Activated CD4-positive, alpha-beta T cell treated with anti-CD3 and anti-CD28 coated beads, Interleukin-2, amount 50 U/mL, for 1 hour (primary cell): ENCODE data around the gene PCDHB8.
A peak's percentile ranks its signal among the peaks of the same experiment; 100 is the strongest.
"Not testable (repeated sequence)": the region's sequence is repeated elsewhere in the genome, so short reads cannot be mapped to it uniquely, and the experiment has no call there.

Experiments
- DNase-seq: peaks from one replicate; pipeline ENCODE4 v3.0.0-alpha.2; 2020

PCDHB8 gene

DNA sequence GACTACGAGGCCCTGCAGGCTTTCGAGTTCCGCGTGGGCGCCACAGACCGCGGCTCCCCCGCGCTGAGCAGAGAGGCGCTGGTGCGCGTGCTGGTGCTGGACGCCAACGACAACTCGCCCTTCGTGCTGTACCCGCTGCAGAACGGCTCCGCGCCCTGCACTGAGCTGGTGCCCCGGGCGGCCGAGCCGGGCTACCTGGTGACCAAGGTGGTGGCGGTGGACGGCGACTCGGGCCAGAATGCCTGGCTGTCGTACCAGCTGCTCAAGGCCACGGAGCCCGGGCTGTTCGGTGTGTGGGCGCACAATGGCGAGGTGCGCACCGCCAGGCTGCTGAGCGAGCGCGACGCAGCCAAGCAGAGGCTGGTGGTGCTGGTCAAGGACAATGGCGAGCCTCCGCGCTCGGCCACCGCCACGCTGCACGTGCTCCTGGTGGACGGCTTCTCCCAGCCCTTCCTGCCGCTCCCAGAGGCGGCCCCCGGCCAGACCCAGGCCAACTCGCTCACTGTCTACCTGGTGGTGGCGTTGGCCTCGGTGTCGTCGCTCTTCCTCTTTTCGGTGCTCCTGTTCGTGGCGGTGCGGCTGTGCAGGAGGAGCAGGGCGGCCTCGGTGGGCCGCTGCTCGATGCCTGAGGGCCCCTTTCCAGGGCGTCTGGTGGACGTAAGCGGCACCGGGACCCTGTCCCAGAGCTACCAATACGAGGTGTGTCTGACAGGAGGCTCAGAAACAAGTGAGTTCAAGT, 6.7 kb downstream of the PCDHB8 start:
- DNase-seq = not testable (repeated sequence)

- peak; percentile 27 for DNase-seq
These were observed 9.4 kb downstream of the PCDHB8 start, which contains the start of gene PCDHB9 for GRCh38 chr5:141186897-141187512. PCDHB9 (plus strand) TSS chr5:141187161; CDS start chr5:141187319, 158 bp downstream.

DNA sequence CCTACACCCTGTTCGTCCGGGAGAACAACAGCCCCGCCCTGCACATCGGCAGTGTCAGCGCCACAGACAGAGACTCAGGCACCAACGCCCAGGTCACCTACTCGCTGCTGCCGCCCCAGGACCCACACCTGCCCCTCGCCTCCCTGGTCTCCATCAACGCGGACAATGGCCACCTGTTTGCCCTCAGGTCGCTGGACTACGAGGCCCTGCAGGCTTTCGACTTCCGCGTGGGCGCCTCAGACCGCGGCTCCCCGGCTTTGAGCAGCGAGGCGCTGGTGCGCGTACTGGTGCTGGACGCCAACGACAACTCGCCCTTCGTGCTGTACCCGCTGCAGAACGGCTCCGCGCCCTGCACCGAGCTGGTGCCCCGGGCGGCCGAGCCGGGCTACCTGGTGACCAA, 11.1 kb downstream of the PCDHB8 start:
- DNase-seq = not testable (repeated sequence)

- not testable (repeated sequence) for DNase-seq
These were observed 11.5 kb downstream of the PCDHB8 start for GRCh38 chr5:141189131-141189530.

DNA sequence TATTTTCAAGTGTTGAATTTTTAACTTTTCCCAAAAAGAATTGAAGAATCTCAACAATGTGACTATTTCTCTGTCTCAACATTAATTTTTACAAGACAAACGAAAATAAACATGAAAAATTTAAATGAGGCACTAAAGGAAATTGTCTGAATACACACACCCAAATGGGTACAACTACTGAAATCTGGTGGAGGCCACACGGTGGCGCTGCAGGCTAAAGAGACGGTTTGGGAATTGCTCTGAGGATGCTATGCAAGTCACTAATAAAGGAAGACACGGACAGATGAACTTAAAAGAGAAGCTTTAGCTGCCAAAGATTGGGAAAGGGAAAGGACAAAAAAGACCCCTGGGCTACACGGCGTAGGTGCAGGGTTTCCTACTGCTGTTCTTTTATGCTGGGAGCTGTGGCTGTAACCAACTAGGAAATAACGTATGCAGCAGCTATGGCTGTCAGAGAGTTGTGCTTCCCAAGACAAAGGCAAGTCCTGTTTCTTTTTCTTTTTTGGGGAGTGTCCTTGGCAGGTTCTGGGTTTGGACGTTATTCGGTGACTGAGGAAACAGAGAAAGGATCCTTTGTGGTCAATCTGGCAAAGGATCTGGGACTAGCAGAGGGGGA, 14.6 kb downstream of the PCDHB8 start, which contains the start of gene PCDHB10:
Gene PCDHB10 (plus strand): TSS at position 244 of the 616 bp plus-strand sequence. CDS start 200 bp downstream, at position 444.
- DNase-seq = peak; percentile 6

- DNase-seq = not testable (repeated sequence)
These were observed 16.7 kb downstream of the PCDHB8 start for GRCh38 chr5:141194332-141194731.

DNA sequence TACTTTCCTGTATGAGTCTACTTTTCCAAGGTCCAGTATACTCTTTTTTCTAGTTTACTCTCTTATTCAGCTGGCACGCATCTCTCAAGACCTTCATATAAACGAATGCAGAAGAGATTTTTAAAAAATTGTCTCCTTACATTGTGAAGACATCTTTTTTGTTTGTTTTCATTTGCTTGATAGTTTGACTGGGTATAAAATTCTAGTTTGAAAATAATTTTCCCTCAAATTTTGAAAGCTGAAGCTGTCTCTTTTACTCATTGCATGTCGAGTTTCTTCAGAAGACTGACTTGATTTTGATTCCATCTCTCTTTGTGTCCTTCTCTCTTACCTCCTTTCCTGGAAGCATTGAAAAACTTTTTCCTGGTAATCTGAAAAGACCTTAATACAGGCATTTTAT, 18.8 kb downstream of the PCDHB8 start:
- DNase-seq = no peak

- no peak for DNase-seq
These were observed 22.0 kb downstream of the PCDHB8 start, which contains the start of gene PCDHB11 for GRCh38 chr5:141199359-141200235. PCDHB11 (plus strand) TSS chr5:141199627; CDS start chr5:141199775, 148 bp downstream.

DNA sequence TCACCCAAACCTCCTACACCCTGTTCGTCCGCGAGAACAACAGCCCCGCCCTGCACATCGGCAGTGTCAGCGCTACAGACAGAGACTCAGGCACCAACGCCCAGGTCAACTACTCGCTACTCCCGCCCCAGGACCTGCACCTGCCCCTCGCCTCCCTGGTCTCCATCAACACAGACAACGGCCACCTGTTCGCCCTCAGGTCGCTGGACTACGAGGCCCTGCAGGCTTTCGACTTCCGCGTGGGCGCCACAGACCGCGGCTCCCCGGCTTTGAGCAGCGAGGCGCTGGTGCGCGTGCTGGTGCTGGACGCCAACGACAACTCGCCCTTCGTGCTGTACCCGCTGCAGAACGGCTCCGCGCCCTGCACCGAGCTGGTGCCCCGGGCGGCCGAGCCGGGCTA, 23.5 kb downstream of the PCDHB8 start:
- not testable (repeated sequence) for DNase-seq

- DNase-seq = not testable (repeated sequence)
These were observed 24.1 kb downstream of the PCDHB8 start for GRCh38 chr5:141201646-141202045.

DNA sequence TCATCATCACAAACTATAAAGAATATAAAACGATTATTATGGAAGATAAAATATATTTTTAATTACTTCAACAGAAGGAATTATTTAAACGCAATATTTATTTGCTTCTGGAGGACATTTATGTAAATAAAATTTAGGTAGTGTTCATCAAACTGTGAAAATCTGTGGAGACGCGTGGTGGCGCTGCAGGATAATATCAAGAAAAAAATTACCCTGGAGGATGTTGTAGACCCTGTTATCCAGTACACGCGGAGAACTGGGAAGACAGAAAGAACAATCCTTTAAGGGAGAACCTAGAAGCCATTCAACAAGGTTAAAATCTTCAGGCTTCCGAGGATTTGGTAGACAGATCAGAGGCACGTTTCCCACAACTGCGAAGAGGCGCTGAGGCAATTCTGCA, 30.9 kb downstream of the PCDHB8 start, which contains the start of gene PCDHB12:
Gene PCDHB12 (plus strand): TSS at position 242 of the 400 bp plus-strand sequence. CDS start 189 bp downstream, outside the sequence.
- no peak for DNase-seq

DNA sequence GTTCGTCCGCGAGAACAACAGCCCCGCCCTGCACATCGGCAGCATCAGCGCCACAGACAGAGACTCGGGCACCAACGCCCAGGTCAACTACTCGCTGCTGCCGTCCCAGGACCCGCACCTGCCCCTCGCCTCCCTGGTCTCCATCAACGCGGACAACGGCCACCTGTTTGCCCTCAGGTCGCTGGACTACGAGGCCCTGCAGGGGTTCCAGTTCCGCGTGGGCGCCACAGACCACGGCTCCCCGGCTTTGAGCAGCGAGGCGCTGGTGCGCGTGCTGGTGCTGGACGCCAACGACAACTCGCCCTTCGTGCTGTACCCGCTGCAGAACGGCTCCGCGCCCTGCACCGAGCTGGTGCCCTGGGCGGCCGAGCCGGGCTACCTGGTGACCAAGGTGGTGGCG, 32.7 kb downstream of the PCDHB8 start:
- DNase-seq = not testable (repeated sequence)

DNA sequence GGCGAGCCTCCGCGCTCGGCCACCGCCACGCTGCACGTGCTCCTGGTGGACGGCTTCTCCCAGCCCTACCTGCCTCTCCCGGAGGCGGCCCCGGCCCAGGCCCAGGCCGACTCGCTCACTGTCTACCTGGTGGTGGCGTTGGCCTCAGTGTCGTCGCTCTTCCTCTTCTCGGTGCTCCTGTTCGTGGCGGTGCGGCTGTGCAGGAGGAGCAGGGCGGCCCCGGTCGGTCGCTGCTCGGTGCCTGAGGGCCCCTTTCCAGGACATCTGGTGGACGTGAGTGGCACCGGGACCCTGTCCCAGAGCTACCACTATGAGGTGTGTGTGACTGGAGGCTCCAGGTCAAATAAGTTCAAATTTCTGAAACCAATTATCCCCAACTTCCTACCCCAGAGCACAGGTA, 33.3 kb downstream of the PCDHB8 start:
- DNase-seq = not testable (repeated sequence)

- DNase-seq = peak; percentile 14
These were observed 36.2 kb downstream of the PCDHB8 start, which contains the start of gene PCDHB13 for GRCh38 chr5:141213656-141214339. PCDHB13 (plus strand) TSS chr5:141213919; CDS start chr5:141214124, 205 bp downstream.

DNA sequence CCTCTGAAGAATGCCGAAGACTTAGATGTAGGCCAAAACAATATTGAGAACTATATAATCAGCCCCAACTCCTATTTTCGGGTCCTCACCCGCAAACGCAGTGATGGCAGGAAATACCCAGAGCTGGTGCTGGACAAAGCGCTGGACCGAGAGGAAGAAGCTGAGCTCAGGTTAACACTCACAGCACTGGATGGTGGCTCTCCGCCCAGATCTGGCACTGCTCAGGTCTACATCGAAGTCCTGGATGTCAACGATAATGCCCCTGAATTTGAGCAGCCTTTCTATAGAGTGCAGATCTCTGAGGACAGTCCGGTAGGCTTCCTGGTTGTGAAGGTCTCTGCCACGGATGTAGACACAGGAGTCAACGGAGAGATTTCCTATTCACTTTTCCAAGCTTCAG, 37.0 kb downstream of the PCDHB8 start:
- DNase-seq = not testable (repeated sequence)

- not testable (repeated sequence) for DNase-seq
These were observed 37.9 kb downstream of the PCDHB8 start for GRCh38 chr5:141215504-141215903.

DNA sequence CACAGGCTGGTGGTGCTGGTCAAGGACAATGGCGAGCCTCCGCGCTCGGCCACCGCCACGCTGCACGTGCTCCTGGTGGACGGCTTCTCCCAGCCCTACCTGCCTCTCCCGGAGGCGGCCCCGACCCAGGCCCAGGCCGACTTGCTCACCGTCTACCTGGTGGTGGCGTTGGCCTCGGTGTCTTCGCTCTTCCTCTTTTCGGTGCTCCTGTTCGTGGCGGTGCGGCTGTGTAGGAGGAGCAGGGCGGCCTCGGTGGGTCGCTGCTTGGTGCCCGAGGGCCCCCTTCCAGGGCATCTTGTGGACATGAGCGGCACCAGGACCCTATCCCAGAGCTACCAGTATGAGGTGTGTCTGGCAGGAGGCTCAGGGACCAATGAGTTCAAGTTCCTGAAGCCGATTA, 38.4 kb downstream of the PCDHB8 start:
- not testable (repeated sequence) for DNase-seq

GRCh38 chr5:141223112-141223783, 45.7 kb downstream of the PCDHB8 start, which contains the start of gene PCDHB14:
PCDHB14 (plus strand) TSS chr5:141223343; CDS start chr5:141223506, 163 bp downstream.
- no peak for DNase-seq

DNA sequence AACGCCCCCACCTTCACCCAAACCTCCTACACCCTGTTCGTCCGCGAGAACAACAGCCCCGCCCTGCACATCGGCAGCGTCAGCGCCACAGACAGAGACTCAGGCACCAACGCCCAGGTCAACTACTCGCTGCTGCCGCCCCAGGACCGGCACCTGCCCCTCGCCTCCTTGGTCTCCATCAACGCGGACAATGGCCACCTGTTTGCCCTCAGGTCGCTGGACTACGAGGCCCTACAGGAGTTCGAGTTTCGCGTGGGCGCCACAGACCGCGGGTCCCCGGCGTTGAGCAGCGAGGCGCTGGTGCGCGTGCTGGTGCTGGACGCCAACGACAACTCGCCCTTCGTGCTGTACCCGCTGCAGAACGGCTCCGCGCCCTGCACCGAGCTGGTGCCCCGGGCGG, 47.3 kb downstream of the PCDHB8 start:
- not testable (repeated sequence) for DNase-seq

GRCh38 chr5:141225421-141225820, 47.8 kb downstream of the PCDHB8 start:
- not testable (repeated sequence) for DNase-seq
